ENCODE results near the gene RTTN.
"Not testable (repeated sequence)": the region's sequence is repeated elsewhere in the genome, so short reads cannot be mapped to it uniquely, and the experiment has no call there.

The RTTN gene

GRCh38 chr18:70024093-70024492, 181.4 kb downstream of the RTTN start:
- peak; percentile 26 for DNase-seq

- DNase-seq = no peak
Observed at GRCh38 chr18:70022636-70023035, 182.9 kb downstream of the RTTN start.

GRCh38 chr18:70021498-70021897, 184.0 kb downstream of the RTTN start:
- no peak for DNase-seq

DNA sequence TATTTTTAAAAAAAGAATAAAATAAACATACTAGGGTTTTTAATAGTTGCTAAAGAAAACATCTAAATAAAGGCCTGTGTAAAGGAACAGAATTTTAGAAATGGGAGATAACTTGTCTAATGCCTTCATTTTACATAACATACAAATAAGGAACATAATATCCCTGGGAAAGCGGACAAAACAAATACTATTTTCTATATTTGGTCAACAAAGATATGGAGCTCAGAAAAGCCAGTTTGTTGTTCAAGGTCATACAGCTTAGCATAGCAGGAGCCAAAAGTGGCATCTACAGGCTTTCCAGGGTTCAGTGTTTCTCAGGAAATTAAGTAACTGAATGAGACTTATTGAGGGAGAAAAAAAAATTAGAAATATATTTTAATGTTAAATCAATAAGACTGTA, 184.4 kb downstream of the RTTN start:
- DNase-seq = no peak

GRCh38 chr18:70019991-70020390, 185.5 kb downstream of the RTTN start:
- DNase-seq = no peak

DNA sequence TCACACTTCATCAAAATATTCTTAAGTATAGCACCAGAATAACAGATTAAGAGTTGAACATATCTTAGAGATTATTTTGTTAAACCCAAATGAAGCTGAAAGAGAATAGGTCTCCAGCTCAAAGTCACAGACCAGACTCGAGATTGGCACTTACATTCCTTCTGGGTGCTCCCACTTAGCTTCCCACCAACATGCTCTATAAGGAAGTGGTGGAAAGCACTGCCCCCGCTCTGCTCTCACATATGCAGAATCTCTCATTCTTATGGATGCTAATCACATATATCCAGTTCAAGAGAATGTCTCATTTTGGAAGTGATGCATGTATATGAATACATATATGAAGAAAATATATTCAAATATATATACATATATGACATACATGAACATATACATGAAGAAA, 186.4 kb downstream of the RTTN start:
- DNase-seq = no peak

GRCh38 chr18:70015127-70015526, 190.4 kb downstream of the RTTN start:
- DNase-seq = peak; percentile 42

- peak; percentile 9 for DNase-seq
Observed at GRCh38 chr18:70005580-70005979, 199.9 kb downstream of the RTTN start.

GRCh38 chr18:70004696-70005095, 200.8 kb downstream of the RTTN start:
- peak; percentile 57 for DNase-seq

DNA sequence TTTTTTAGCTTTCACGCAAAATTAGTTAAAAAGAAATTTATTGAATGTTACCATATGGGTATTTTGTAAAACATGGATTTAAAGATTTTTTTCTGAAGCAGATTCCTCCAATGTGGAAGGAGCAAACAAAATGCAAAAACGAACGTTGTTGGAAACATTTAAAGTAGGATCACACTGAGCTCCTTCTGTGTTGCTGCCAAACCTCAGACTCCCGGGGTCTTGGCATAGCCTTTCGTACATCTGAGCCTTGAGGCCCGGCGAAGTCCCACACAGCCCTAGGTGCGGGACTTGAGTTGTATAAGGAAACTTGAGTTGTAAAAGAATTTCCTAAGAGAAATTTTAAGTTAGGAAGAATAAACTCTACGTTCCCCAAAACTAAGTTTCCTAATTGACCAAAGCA, 205.8 kb downstream of the RTTN start:
- no peak for DNase-seq

GRCh38 chr18:69998523-69998987, 206.9 kb downstream of the RTTN start:
- peak; percentile 64 for DNase-seq

DNA sequence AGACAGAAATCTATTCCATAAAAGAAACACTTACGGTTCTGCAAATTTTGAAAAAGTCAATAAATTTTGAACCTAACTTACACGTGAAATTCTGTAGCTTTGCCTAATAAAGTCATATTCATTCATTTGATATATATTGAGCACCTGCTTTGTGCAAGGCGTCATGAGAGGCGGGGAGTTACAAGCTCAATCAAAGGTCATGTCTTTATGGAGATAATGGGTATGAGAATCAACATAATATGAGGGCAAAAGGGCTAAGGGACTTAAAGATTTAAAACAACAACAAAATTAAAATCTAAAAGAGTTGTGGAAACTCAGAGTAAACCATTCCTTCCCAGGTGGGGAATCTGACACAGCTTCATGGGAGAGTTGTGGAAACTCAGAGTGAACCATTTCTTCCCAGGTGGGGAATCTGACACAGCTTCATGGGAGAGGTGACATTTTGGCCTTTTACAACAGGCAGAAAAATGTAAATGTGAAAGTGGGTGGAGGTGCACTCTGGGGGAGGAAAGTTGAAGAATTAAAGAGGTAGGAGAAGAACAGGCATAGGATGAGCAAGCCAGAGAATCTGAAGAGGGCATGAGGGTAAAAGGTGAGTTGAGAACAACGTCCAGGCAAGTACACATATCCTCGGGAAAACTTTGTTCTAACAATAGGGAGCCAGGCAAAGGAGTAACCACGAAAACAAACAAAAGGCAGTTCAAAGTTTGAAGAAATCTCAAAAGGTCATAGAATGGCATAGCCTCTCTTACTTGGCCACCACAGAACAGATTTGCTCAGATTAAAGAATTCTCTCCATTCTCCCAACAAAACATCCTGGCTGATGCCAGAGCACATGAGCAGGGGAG, 208.3 kb downstream of the RTTN start:
- no peak for DNase-seq

GRCh38 chr18:69996417-69996816, 209.1 kb downstream of the RTTN start:
- DNase-seq = no peak

- DNase-seq = no peak
Observed at GRCh38 chr18:69995774-69996173, 209.7 kb downstream of the RTTN start.

DNA sequence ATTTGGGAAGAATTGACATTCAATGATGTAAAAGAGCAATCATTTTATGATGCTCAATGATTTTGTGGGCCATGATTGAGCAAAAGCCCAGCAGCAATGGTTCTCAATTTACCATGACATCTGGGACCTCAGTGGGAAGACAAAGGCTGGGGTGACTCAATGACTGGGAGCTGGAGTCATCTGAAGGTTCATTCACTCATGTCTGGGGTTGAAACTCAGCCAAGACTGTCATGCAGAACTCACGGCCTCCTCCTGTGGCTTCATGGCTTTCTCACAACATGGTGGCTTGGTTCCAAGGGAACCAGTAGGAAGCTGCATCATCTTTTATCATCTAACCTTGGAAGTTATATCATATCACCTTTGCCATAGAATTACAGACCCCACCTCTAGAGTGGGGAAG, 212.7 kb downstream of the RTTN start:
- no peak for DNase-seq

DNA sequence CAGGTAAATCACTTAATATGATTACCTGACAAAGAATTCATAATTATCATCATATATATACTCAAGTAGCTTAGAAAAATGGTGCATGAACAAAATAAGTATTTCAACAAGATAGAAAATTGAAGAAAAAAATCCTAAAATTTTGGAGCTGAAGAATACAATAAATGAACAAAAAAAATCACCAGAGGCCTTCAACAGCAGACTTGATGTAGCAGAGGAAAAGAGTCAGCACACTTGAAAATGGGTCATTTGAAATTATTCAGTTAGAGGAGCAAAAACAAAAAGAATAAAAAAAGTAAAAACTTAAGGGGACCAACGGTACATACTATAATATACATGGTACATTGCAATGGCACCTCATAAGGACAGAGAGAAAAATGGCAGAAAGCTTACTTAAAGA, 217.6 kb downstream of the RTTN start:
- no peak for DNase-seq

GRCh38 chr18:69985239-69985638, 220.2 kb downstream of the RTTN start:
- no peak for DNase-seq

DNA sequence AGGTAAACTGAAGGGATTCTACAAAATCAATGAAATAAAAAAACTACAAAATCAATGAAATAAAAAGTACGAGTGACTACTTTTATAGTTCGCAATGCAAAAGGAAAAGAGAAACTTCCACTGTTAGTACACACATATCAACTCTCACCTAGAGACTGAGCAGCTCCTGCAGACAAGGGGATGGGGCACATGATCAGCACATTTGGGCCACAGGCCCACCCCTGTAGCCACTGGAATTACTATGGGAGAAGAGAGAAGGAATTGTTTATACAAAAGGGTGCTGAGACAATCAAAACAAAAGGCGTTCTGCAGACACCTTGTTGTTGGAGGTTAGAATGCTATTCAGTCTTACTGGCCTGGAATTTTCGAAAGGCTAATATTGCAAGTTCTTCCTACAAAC, 223.1 kb downstream of the RTTN start:
- DNase-seq = no peak

DNA sequence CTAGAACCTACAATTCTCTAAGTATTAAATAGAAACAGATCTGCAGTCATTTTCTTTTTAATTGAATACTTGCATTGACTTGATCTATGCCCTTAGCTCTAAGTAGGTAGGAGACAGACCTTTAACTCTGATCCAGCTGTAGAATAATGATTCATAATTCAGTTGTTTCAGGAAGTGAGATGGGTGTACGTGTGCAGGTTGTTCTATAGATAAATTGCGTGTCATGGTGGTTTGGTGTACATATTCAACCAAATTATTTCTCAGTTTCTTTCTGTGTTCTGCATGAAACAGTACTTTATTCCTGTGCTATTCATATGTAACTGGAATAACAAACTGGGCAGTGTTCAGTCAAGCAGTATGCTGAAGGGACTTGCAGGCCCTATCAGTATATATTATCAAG, 223.5 kb downstream of the RTTN start:
- DNase-seq = no peak

DNA sequence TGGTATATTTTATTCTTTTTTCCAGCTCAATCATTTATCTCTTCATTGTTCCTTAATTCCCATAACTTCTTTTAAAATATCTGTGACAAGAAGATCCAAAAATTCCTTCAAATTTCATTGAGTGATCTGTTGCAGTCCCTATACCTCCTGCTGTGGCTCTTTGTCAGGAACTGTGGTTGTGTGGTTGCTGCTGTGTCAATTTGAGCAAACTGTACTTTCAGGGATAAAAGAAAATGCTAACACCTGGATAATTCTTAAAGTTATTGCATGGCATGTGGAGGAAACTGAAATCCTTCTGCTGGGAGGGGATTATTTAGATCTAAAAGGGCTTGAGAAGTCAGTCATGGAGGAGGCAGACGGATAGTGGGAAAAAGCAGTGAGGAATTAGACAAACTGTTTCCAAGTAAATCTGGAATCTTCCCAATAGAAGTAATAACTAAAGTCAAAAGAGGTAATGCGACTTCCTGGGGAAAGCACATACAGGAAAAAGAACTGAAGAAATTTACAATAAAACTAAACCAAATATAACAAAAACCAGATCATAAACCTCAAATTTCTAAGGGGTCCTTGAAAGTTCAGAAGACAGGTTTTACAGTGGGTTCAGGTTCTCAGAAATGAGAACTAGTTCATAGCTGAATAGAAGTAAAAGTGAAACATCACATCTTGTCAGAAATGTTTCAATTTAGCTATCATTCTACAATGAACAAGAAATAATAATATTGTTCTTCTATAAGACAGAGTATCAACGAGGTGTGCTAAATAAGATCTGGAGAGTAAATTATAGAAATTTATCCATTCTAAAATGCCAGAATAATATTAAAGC, 224.3 kb downstream of the RTTN start:
- DNase-seq = no peak

DNA sequence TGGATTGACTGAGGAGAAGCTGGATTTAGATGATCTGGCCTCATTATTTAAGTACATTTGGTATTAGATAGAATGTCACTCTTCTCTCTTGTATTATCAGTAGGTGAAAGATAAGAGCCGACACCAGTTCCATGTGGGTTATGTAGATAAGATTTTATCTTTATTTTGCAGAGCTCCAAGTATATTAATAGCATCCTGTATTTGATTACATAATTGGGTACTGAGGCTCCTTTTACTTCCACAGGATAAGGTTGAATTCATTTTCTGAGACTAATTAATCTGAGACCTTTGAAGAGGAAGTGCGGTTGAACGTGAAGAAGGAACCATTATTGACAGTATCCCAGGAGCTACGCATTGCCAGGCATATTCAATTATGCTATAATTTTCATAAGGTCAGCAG, 225.0 kb downstream of the RTTN start:
- DNase-seq = no peak

- DNase-seq = no peak
Observed at GRCh38 chr18:69978732-69979715, 226.5 kb downstream of the RTTN start.

- DNase-seq = not testable (repeated sequence)
Observed at GRCh38 chr18:69975294-69975693, 230.2 kb downstream of the RTTN start.
